Vagina (tissue), 2 donors: ENCODE measurements around the gene ROPN1B. TPM values are rescaled to one million over a fixed set of nuclear protein-coding genes. Genes with fewer than 3 reads are reported as not detected.
A peak's percentile ranks its signal among the peaks of the same experiment; 100 is the strongest.
"Not testable (repeated sequence)": the region's sequence is repeated elsewhere in the genome, so short reads cannot be mapped to it uniquely, and the experiment has no call there.

Source experiments
- DNase-seq, 2 donors: peaks; one replicate each; pipeline ENCODE4 v3.0.0-alpha.2; 2017; ENCODE audit errors: extremely low spot score in 2 of 2
- H3K27ac ChIP-seq: fragments of 200-600 bp; sonication (generic); one replicate; pipeline ENCODE4 v1.5.1; 2019
- H3K27me3 ChIP-seq: fragments of 200-600 bp; sonication (generic); one replicate; pipeline ENCODE4 v1.5.1; 2019
- H3K36me3 ChIP-seq, 2 donors: fragments of 200-600 bp; sonication (generic); one replicate each; pipeline ENCODE4 v1.5.1; 2017 to 2019
- H3K4me1 ChIP-seq: fragments of 200-600 bp; sonication (generic); one replicate; pipeline ENCODE4 v1.5.1; 2019
- H3K4me3 ChIP-seq, 2 donors: fragments of 200-600 bp; sonication (generic); 1 replicate in 1 of 2; 2 replicates in 1 of 2; pipeline ENCODE4 v1.5.1; 2016 to 2019
- H3K9me3 ChIP-seq: fragments of 200-600 bp; sonication (generic); one replicate; pipeline ENCODE4 v1.5.1; 2019
- POLR2AphosphoS5 ChIP-seq, 2 donors: sonication (generic); formaldehyde crosslinking; IDR thresholded peaks; one replicate each; pipeline ENCODE4 v1.9.0; 2017; ENCODE audit warnings: antibody characterized with exemption in 2 of 2, mild to moderate bottlenecking in 2 of 2, low read depth in 1 of 2; ENCODE audit not compliant: insufficient read depth in 1 of 2
- intact Hi-C: fragments of 100-400 bp; cut with DNase I; formaldehyde crosslinking; loops from one replicate; pipeline ENCODE4 v1.15.1; 2023
- total RNA-seq: library from RNA; depleted of rRNA; stranded (reverse); fragments of >200 nt; gene quantifications from one replicate; pipeline ENCODE4 v1.2.3, GENCODE V29; 2016
- TF ChIP-seq, protein P1 (sequence below), 3 experiments: fragments of 450-650 bp in 2 of 3; fragments of 200-600 bp in 1 of 3; sonication (generic) in 1 of 3; IDR thresholded peaks; one replicate each; pipeline ENCODE4 v1.5.1; 2017 to 2019; ENCODE audit warnings: antibody characterized with exemption in 3 of 3, mild to moderate bottlenecking in 2 of 3, moderate library complexity in 2 of 3

ROPN1B gene
- total RNA-seq, 1 donor from 2014 or later, result not detected

DNA sequence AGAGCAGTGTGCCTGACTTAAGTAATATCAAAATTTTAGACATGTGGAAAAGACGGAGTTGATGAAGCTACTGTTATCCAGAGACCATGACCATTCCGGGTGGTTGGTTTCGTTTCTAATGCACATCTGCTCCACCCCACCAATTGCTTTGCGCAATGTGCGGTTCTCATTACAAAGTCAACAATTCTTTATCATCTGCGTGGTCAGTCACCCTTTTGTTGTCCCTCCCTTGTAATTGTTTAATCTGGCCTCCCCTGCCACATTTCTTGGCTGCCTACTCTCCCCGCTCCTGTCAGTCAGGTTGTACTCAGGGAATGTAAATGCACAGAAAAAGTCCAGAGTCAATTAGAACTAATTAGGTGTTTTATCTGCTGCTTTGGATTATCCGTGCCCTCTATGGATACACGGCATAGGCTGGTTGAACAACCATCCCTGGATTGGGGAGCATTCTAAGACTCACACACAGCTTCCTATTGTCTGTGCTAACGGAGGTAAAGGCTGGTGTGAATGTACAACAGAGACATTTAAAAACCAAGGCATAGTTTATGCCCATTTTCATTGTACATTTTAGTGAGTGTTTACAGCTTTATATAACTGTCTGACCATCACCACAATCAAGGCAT, 33.6 kb upstream of the ROPN1B start:
- H3K4me3 ChIP-seq, H3K9me3 ChIP-seq, intact Hi-C loops, H3K27ac ChIP-seq, H3K4me1 ChIP-seq, H3K36me3 ChIP-seq, H3K27me3 ChIP-seq, DNase-seq: not testable (repeated sequence)

DNA sequence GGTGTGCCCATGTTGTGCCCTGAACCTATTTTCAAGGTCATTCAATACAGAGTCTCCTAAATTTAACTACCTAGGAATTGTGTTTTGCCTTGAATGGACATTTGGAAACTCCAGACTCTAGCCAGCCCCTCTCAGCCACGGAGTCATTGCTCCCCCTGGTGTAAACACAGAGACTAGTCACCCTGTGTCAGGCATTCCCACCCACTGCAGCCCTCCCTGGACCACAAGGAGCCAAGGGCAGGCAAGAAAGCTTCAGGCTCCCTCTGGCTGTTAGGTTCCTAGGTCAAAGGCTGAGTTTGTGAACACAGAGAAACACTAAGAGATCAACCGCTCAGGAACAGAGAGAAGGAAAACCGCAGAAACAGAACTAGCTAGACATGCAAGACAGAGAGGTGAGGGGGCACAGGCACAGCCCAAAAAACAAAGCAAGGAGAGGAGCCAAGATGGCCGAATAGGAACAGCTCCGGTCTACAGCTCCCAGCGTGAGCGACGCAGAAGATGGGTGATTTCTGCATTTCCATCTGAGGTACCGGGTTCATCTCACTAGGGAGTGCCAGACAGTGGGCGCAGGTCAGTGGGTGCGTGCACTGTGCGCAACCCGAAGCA, 32.7 kb upstream of the ROPN1B start:
- intact Hi-C loops, H3K4me1 ChIP-seq, DNase-seq, H3K4me3 ChIP-seq, H3K27ac ChIP-seq, H3K9me3 ChIP-seq, H3K27me3 ChIP-seq, H3K36me3 ChIP-seq: not testable (repeated sequence)
- TF ChIP-seq, protein P1, sequence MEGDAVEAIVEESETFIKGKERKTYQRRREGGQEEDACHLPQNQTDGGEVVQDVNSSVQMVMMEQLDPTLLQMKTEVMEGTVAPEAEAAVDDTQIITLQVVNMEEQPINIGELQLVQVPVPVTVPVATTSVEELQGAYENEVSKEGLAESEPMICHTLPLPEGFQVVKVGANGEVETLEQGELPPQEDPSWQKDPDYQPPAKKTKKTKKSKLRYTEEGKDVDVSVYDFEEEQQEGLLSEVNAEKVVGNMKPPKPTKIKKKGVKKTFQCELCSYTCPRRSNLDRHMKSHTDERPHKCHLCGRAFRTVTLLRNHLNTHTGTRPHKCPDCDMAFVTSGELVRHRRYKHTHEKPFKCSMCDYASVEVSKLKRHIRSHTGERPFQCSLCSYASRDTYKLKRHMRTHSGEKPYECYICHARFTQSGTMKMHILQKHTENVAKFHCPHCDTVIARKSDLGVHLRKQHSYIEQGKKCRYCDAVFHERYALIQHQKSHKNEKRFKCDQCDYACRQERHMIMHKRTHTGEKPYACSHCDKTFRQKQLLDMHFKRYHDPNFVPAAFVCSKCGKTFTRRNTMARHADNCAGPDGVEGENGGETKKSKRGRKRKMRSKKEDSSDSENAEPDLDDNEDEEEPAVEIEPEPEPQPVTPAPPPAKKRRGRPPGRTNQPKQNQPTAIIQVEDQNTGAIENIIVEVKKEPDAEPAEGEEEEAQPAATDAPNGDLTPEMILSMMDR (IDR thresholded peaks at IDR 0.05), result peak in 1 of 3 experiments; percentile 28

DNA sequence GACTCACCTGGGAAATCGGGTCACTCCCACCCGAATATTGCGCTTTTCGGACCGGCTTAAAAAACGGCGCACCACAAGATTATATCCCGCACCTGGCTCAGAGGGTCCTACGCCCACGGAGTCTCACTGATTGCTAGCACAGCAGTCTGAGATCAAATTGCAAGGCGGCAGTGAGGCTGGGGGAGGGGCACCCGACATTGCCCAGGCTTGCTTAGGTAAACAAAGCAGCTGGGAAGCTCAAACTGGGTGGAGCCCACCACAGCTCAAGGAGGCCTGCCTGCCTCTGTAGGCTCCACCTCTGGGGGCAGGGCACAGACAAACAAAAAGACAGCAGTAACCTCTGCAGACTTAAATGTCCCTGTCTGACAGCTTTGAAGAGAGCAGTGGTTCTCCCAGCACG, 32.1 kb upstream of the ROPN1B start:
- H3K4me3 ChIP-seq, H3K27ac ChIP-seq, H3K27me3 ChIP-seq, intact Hi-C loops, H3K4me1 ChIP-seq, H3K9me3 ChIP-seq, H3K36me3 ChIP-seq, DNase-seq: not testable (repeated sequence)

DNA sequence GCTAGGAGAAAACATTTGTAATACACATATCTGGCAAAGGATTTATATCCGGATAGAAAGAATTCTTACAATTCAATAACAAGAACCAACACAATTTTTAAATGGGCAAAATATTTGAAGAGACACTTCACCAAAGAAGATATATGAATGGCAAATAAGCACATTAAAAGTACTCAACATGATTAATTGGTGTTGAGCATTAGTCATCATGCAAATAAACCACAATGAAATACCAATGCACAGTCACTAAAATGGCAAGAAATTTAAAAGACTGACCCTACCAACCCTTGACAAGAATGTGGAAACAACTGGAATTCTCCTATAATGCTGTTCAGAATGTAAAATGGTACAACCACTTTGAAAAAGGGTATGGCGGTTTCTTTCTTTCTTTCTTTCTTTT, 21.2 kb upstream of the ROPN1B start:
- H3K9me3 ChIP-seq, H3K27ac ChIP-seq, intact Hi-C loops, H3K4me3 ChIP-seq, H3K36me3 ChIP-seq, H3K27me3 ChIP-seq, H3K4me1 ChIP-seq, DNase-seq: not testable (repeated sequence)

DNA sequence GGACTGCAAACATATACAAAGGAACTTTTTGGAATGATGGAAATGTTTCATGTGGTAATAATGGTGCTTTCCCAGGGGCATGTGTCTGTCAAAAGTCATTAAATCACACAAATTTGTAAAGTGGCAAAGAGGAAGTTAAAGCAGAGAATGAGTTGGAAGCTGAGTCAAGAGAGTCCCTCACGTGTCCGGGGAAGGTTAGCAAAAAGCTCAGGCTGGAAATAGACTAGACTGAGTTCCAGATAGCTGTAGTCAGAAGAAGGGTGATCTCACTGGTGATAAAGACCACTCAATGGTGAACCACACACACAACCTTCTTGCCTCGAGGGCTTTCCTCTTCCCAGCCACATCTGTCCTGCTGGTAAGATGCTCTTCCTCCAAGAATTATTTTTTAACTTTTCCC, 20.1 kb upstream of the ROPN1B start:
- H3K27me3 ChIP-seq, H3K27ac ChIP-seq, DNase-seq, H3K4me1 ChIP-seq, H3K36me3 ChIP-seq, H3K4me3 ChIP-seq, intact Hi-C loops, H3K9me3 ChIP-seq: not testable (repeated sequence)

DNA sequence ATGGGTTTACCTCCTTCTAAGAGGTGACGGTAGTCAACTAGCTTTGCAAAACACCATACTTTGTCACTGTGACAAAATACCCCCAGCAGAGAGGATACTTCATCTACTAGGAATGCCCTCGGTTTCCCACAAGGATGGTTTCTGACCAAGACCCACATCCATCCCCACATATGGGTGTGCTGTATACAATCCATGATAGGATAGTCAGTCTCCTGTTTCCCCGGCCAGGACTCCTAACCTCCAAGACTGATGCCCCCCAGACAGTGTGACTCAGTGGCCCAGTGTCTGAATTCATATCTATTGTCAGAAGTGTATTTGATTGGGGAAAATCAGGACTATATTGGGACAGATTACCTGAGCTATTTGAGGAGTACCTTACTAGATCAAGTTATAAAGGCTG, 17.8 kb upstream of the ROPN1B start:
- DNase-seq, H3K4me1 ChIP-seq, H3K9me3 ChIP-seq, H3K36me3 ChIP-seq, intact Hi-C loops, H3K27ac ChIP-seq, H3K4me3 ChIP-seq, H3K27me3 ChIP-seq: not testable (repeated sequence)

DNA sequence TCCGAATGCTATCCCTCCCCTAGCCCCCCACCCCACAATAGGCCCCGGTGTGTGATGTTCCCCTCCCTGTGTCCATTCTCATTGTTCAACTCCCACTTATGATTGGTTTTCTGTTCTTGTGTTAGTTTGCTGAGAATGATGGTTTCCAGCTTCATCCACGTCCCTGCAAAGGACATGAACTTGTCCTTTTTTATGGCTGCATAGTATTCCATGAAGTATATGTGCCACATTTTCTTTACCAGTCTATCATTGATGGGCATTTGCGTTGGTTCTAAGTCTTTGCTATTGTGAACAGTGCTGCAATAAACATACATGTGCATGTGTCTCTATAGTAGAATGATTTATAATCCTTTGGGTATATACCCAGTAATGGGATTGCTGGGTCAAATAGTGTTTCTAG, 12.0 kb upstream of the ROPN1B start:
- DNase-seq, H3K9me3 ChIP-seq, H3K36me3 ChIP-seq, H3K4me1 ChIP-seq, H3K27ac ChIP-seq, H3K27me3 ChIP-seq, intact Hi-C loops, H3K4me3 ChIP-seq: not testable (repeated sequence)

DNA sequence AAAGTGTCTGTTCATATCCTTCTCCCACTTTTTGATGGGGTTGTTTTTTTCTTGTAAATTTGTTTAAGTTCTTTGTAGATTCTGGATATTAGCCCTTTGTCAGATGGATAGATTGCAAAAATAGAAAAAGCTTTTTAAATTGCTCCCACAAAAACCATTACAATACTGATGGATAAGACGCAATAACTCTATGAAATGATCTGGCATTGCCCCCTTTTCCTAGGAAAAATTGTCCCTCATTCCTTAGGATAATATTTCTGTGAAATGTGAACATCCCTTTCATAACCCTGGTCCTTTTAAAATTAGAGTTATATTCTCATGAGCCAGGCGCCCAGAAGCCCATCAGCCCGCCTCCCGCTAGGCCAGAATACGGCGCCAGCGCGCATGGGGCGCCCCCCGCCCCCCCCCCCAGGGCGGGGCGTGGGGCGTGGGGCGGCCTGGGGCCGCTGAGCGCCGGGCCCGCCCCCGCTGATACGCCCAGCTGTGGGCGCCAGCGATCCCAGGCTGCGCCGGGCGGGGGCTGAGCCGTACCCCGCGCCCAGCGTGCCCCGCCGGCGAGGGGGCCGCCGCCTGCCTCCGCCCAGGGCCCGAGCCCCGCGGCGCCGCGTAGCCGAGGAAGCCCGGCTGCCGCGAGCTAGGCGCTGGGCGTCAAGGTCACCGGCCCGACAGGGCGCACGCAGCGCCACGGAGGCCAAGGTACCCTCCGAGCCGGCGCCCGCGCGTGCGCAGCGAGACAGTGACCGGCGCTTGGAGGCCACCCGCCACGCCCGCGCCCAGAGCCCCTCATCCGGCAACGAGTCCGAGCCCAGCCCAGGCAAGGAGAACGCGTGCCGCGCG, 11.1 kb upstream of the ROPN1B start:
- no peak for DNase-seq
- Histone ChIP-seq H3K27ac (no peak overlapping the region), H3K4me1 (no peaks in the 10 kb centered on the region), H3K4me3 (no peak overlapping the region), H3K9me3 (no peaks in the 10 kb centered on the region), H3K27me3 (peaks cover 4% of the 10 kb centered on the region), H3K36me3 (no peaks in the 10 kb centered on the region)
- TF ChIP-seq POLR2AphosphoS5 (IDR thresholded peaks at IDR 0.05; ENCODE audit: insufficient read depth in 1 of 2, low read depth in 1 of 2), result no peak
- TF ChIP-seq, protein P1 (IDR thresholded peaks at IDR 0.05), result no peak
- intact Hi-C loops, result no loop called here
